Duodenal mucosa (tissue), 2 donors: ENCODE results near the gene LPCAT1.

Experiments used
- H3K27ac ChIP-seq: one replicate; pipeline ENCODE4 v1.7.0; 2013; ENCODE audit warnings: low read depth, low read length
- H3K27me3 ChIP-seq, 2 donors: one replicate each; pipeline ENCODE4 v1.7.0; 2013; ENCODE audit warnings: low read length in 2 of 2, control low read depth in 1 of 2; ENCODE audit not compliant: insufficient read depth in 2 of 2, control insufficient read depth in 1 of 2
- H3K36me3 ChIP-seq, 2 donors: one replicate each; pipeline ENCODE4 v1.7.0; 2013; ENCODE audit warnings: low read length in 2 of 2, control low read depth in 1 of 2; ENCODE audit not compliant: insufficient read depth in 2 of 2, control insufficient read depth in 1 of 2
- H3K4me1 ChIP-seq, 2 donors: one replicate each; pipeline ENCODE4 v1.7.0; 2013; ENCODE audit warnings: low read length in 2 of 2, control low read depth in 1 of 2; ENCODE audit not compliant: insufficient read depth in 2 of 2, control insufficient read depth in 1 of 2
- H3K4me3 ChIP-seq, 2 donors: one replicate each; pipeline ENCODE4 v1.7.0; 2013; ENCODE audit warnings: low read length in 2 of 2, low read depth in 1 of 2
- H3K9ac ChIP-seq, 2 donors: one replicate each; pipeline ENCODE4 v1.7.0; 2013; ENCODE audit warnings: low read length in 2 of 2, low read depth in 1 of 2
- H3K9me3 ChIP-seq, 2 donors: one replicate each; pipeline ENCODE4 v1.7.0; 2013; ENCODE audit warnings: low read length in 2 of 2, control low read depth in 1 of 2; ENCODE audit not compliant: control insufficient read depth in 1 of 2

LPCAT1 gene

GRCh38 chr5:1485579-1486118, 38.1 kb downstream of the LPCAT1 start:
- Histone ChIP-seq H3K4me1 (peaks cover 0 to 16% of the 10 kb centered on the region in 2 donors), H3K27me3 (no peaks in the 10 kb centered on the region), H3K27ac (no peak overlapping the region), H3K9ac (no peak overlapping the region), H3K36me3 (peaks cover 0 to 19% of the 10 kb centered on the region in 2 donors), H3K4me3 (no peak overlapping the region), H3K9me3 (no peaks in the 10 kb centered on the region)

- no peaks in the 10 kb centered on the region for H3K9me3 ChIP-seq
- no peak overlapping the region for H3K9ac ChIP-seq
- no peak overlapping the region for H3K27ac ChIP-seq
- peaks cover 0 to 13% of the 10 kb centered on the region in 2 donors for H3K4me1 ChIP-seq
- H3K36me3 ChIP-seq, result peaks cover 0 to 19% of the 10 kb centered on the region in 2 donors
- no peaks in the 10 kb centered on the region for H3K27me3 ChIP-seq
- no peak overlapping the region for H3K4me3 ChIP-seq
These were observed 38.8 kb downstream of the LPCAT1 start for GRCh38 chr5:1484730-1485578.

- no peak overlapping the region for H3K9ac ChIP-seq
- peaks cover 0 to 18% of the 10 kb centered on the region in 2 donors for H3K36me3 ChIP-seq
- H3K9me3 ChIP-seq, result no peaks in the 10 kb centered on the region
- no peak overlapping the region for H3K4me3 ChIP-seq
- no peak overlapping the region for H3K27ac ChIP-seq
- H3K27me3 ChIP-seq, result no peaks in the 10 kb centered on the region
- peaks cover 0 to 5% of the 10 kb centered on the region in 2 donors for H3K4me1 ChIP-seq
These were observed 39.7 kb downstream of the LPCAT1 start for GRCh38 chr5:1483856-1484729.

- no peaks in the 10 kb centered on the region for H3K9me3 ChIP-seq
- no peaks in the 10 kb centered on the region for H3K4me1 ChIP-seq
- H3K4me3 ChIP-seq, result no peak overlapping the region
- no peaks in the 10 kb centered on the region for H3K27me3 ChIP-seq
- H3K27ac ChIP-seq, result no peak overlapping the region
- no peak overlapping the region for H3K9ac ChIP-seq
- peaks cover 0 to 18% of the 10 kb centered on the region in 2 donors for H3K36me3 ChIP-seq
These were observed 40.7 kb downstream of the LPCAT1 start for GRCh38 chr5:1483064-1483463.

GRCh38 chr5:1481959-1482331, 41.8 kb downstream of the LPCAT1 start:
- Histone ChIP-seq H3K9ac (no peak overlapping the region), H3K27me3 (no peaks in the 10 kb centered on the region), H3K27ac (no peak overlapping the region), H3K36me3 (peaks cover 5 to 8% of the 10 kb centered on the region in 2 donors), H3K4me1 (no peaks in the 10 kb centered on the region), H3K4me3 (no peak overlapping the region), H3K9me3 (no peaks in the 10 kb centered on the region)

- H3K9me3 ChIP-seq, result no peaks in the 10 kb centered on the region
- H3K36me3 ChIP-seq, result peaks cover 6 to 9% of the 10 kb centered on the region in 2 donors
- no peaks in the 10 kb centered on the region for H3K4me1 ChIP-seq
- no peak overlapping the region for H3K27ac ChIP-seq
- no peak overlapping the region for H3K9ac ChIP-seq
- no peak overlapping the region for H3K4me3 ChIP-seq
- H3K27me3 ChIP-seq, result no peaks in the 10 kb centered on the region
These were observed 42.3 kb downstream of the LPCAT1 start for GRCh38 chr5:1481266-1481958.

- no peak overlapping the region for H3K4me3 ChIP-seq
- peaks cover 6 to 14% of the 10 kb centered on the region in 2 donors for H3K36me3 ChIP-seq
- no peaks in the 10 kb centered on the region for H3K27me3 ChIP-seq
- H3K4me1 ChIP-seq, result no peaks in the 10 kb centered on the region
- no peak overlapping the region for H3K9ac ChIP-seq
- no peak overlapping the region for H3K27ac ChIP-seq
- H3K9me3 ChIP-seq, result no peaks in the 10 kb centered on the region
These were observed 43.0 kb downstream of the LPCAT1 start for GRCh38 chr5:1480806-1481205.

GRCh38 chr5:1480217-1480616, 43.5 kb downstream of the LPCAT1 start:
- Histone ChIP-seq H3K27me3 (no peaks in the 10 kb centered on the region), H3K4me1 (no peaks in the 10 kb centered on the region), H3K9me3 (no peaks in the 10 kb centered on the region), H3K4me3 (no peak overlapping the region), H3K9ac (no peak overlapping the region), H3K36me3 (peaks cover 9 to 15% of the 10 kb centered on the region in 2 donors), H3K27ac (peak overlapping the region; percentile 27)

- Histone ChIP-seq H3K27ac (no peak overlapping the region), H3K27me3 (no peaks in the 10 kb centered on the region), H3K4me3 (no peak overlapping the region), H3K9ac (peak overlapping the region in 1 of 2 donors; percentile 10), H3K36me3 (peaks cover 9 to 20% of the 10 kb centered on the region in 2 donors), H3K4me1 (no peaks in the 10 kb centered on the region), H3K9me3 (no peaks in the 10 kb centered on the region)
These were observed 44.1 kb downstream of the LPCAT1 start for GRCh38 chr5:1479581-1480188.
